Activated CD4-positive, CD25-positive, alpha-beta regulatory T cell treated with anti-CD3 and anti-CD28 coated beads, Interleukin-2, amount 50 U/mL, for 16 hours (primary cell): ENCODE measurements around the gene LAMC1.

Source experiments
- DNase-seq: peaks from one replicate; pipeline ENCODE4 v3.0.0-alpha.2; 2020; ENCODE audit warnings: low read depth, low spot score

LAMC1 gene

GRCh38 chr1:183079712-183080388 lies 56.6 kb downstream of the LAMC1 start:
- no peak for DNase-seq

GRCh38 chr1:183080406-183080805 lies 57.2 kb downstream of the LAMC1 start:
- DNase-seq: no peak

- DNase-seq: no peak
Measured at GRCh38 chr1:183081402-183082120, 58.3 kb downstream of the LAMC1 start.

- DNase-seq: no peak
Measured at GRCh38 chr1:183082650-183083049, 59.4 kb downstream of the LAMC1 start.

GRCh38 chr1:183087001-183087400 lies 63.8 kb downstream of the LAMC1 start:
- no peak for DNase-seq

GRCh38 chr1:183089025-183089639 lies 65.9 kb downstream of the LAMC1 start:
- no peak for DNase-seq

- DNase-seq: no peak
Measured at GRCh38 chr1:183090391-183091006, 67.3 kb downstream of the LAMC1 start.

GRCh38 chr1:183091181-183091580 lies 68.0 kb downstream of the LAMC1 start:
- no peak for DNase-seq

- no peak for DNase-seq
Measured at GRCh38 chr1:183092350-183092749, 69.1 kb downstream of the LAMC1 start.

GRCh38 chr1:183093066-183093668 lies 69.9 kb downstream of the LAMC1 start:
- no peak for DNase-seq

GRCh38 chr1:183093786-183094298 lies 70.6 kb downstream of the LAMC1 start:
- DNase-seq: no peak

GRCh38 chr1:183094351-183094750 lies 71.1 kb downstream of the LAMC1 start:
- DNase-seq: no peak

GRCh38 chr1:183096351-183096750 lies 73.1 kb downstream of the LAMC1 start:
- no peak for DNase-seq

GRCh38 chr1:183096894-183097293 lies 73.7 kb downstream of the LAMC1 start:
- DNase-seq: no peak

GRCh38 chr1:183097438-183098051 lies 74.3 kb downstream of the LAMC1 start:
- DNase-seq: no peak

- no peak for DNase-seq
Measured at GRCh38 chr1:183098317-183098716, 75.1 kb downstream of the LAMC1 start.

- no peak for DNase-seq
Measured at GRCh38 chr1:183100361-183100974, 77.2 kb downstream of the LAMC1 start.

GRCh38 chr1:183101081-183101480 lies 77.9 kb downstream of the LAMC1 start:
- no peak for DNase-seq

GRCh38 chr1:183101841-183102276 lies 78.6 kb downstream of the LAMC1 start:
- no peak for DNase-seq

GRCh38 chr1:183103147-183103546 lies 79.9 kb downstream of the LAMC1 start:
- no peak for DNase-seq

GRCh38 chr1:183103577-183103976 lies 80.4 kb downstream of the LAMC1 start:
- DNase-seq: no peak
